ENCODE data around the gene ENTPD3.
A peak's percentile ranks its signal among the peaks of the same experiment; 100 is the strongest.
"Not testable (repeated sequence)": the region's sequence is repeated elsewhere in the genome, so short reads cannot be mapped to it uniquely, and the experiment has no call there.

ENTPD3 gene

GRCh38 chr3:40460481-40460880, 73.5 kb downstream of the ENTPD3 start:
- not testable (repeated sequence) for DNase-seq (ENCODE audit: low spot score)

DNA sequence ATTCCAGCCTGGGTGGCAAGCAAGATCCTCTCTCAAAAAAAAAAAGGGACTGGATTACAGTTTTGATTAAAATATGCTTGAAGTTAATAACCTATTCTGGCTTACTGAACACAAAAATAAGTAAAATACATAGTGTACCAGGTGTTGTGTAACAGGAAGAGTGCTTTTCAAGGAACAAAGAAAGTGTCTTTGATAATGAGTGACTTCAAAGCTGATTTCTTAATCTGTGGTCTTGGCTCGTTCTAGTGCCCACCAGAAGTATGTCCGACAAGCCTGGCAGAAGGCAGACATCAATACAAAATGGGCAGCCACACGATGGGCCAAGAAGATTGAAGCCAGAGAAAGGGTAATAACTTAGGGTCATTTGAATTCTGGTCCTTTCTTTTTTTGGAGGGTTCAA, 74.2 kb downstream of the ENTPD3 start:
- no peak for DNase-seq (ENCODE audit: low spot score)

- DNase-seq (ENCODE audit: low spot score) = not testable (repeated sequence)
Measured at GRCh38 chr3:40462838-40463237, 75.9 kb downstream of the ENTPD3 start.

DNA sequence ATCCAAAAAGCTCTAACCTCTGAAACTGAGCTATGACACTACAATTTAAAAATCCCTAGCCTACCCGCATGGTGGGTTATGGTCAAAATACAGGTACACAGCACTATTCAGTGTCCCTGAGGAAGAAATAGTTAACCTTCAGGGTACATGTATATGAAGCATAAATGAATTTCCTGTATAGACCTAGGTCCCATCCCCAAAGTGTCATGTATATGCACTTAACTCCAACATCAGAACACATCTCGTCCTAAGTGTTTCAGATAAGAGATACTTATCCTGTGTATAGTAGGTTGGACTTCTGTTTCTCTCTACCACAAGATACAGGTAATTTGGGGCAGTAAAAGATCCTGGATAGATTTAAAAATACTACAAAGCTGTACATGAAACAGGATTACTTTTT, 76.6 kb downstream of the ENTPD3 start:
- DNase-seq (ENCODE audit: low spot score) = no peak

- DNase-seq (ENCODE audit: low spot score) = no peak
Measured at GRCh38 chr3:40464339-40465110, 77.5 kb downstream of the ENTPD3 start.

GRCh38 chr3:40465111-40465407, 78.1 kb downstream of the ENTPD3 start:
- DNase-seq (ENCODE audit: low spot score) = no peak

DNA sequence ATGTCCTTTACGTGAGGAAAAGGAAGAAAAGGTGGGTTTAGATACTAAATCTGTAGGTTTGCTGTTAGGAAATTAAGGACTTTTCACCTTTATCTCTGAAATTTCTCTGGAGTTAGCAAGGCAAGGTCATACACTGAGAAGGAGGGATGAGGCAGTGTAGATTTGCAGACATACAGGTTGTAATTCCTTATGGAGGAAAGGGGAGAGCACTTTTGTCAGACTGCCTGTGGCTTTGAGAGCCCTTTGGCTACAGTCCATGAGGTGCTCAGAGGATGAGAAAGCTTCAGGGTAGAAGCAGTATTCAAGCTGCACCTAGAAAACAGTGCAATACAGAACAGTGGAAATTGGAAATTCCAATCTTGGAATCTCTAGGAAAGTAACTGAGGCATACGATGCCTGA, 78.5 kb downstream of the ENTPD3 start:
- DNase-seq (ENCODE audit: low spot score) = no peak

- no peak for DNase-seq (ENCODE audit: low spot score)
Measured at GRCh38 chr3:40468018-40468417, 81.0 kb downstream of the ENTPD3 start.

DNA sequence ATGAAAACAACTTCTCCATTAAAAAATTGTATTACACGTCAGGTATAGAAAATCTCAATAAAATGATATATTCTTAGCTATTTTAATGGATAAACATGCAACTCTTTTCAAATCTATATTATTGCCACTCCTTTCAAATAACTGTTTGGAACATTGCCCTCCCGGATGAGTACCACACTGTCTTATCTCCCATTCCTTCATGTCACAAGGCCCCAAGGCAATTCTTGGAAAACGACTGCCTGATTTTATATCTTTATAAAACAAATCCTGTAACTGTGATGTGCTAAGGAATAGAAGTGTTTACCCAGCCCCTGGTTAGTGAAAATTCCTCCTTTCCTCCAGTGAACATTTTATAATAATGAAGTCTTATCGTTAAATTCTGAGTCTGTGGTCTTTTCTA, 83.7 kb downstream of the ENTPD3 start:
- DNase-seq (ENCODE audit: low spot score) = no peak

- DNase-seq (ENCODE audit: low spot score) = peak; percentile 86
Measured at GRCh38 chr3:40476478-40477470, 89.8 kb downstream of the ENTPD3 start, which contains the start of gene ZNF619. Gene ZNF619 (plus strand): TSS chr3:40477122. CDS start chr3:40477980, 858 bp downstream.

DNA sequence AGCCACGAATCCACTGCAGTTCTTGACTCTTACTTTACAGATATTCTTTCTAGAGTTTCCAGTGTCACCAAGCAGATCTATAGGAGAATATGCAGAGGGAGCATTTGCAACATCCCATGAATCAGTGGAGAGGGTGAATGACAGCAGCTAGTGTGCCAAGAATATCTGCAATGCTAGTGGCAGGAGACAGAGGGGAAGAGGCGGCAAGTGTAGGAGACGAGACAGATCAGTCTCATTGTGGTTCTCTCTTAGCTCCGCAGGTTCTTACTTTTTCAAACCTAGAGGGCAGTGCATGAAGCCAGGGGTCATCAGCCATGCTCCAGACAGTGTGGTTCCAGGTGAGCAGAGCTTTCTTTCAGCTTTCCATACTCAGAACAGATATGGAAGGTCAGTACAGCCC, 90.7 kb downstream of the ENTPD3 start:
- DNase-seq (ENCODE audit: low spot score) = no peak

Measured in D341Med (cell line).